Duodenal mucosa (tissue), 2 donors: ENCODE data around the gene SCAMP1.

Experiments
- H3K27ac ChIP-seq: one replicate; pipeline ENCODE4 v1.7.0; 2013; ENCODE audit warnings: low read depth, low read length
- H3K27me3 ChIP-seq, 2 donors: one replicate each; pipeline ENCODE4 v1.7.0; 2013; ENCODE audit warnings: low read length in 2 of 2, control low read depth in 1 of 2; ENCODE audit not compliant: insufficient read depth in 2 of 2, control insufficient read depth in 1 of 2
- H3K36me3 ChIP-seq, 2 donors: one replicate each; pipeline ENCODE4 v1.7.0; 2013; ENCODE audit warnings: low read length in 2 of 2, control low read depth in 1 of 2; ENCODE audit not compliant: insufficient read depth in 2 of 2, control insufficient read depth in 1 of 2
- H3K4me1 ChIP-seq, 2 donors: one replicate each; pipeline ENCODE4 v1.7.0; 2013; ENCODE audit warnings: low read length in 2 of 2, control low read depth in 1 of 2; ENCODE audit not compliant: insufficient read depth in 2 of 2, control insufficient read depth in 1 of 2
- H3K4me3 ChIP-seq, 2 donors: one replicate each; pipeline ENCODE4 v1.7.0; 2013; ENCODE audit warnings: low read length in 2 of 2, low read depth in 1 of 2
- H3K9ac ChIP-seq, 2 donors: one replicate each; pipeline ENCODE4 v1.7.0; 2013; ENCODE audit warnings: low read length in 2 of 2, low read depth in 1 of 2
- H3K9me3 ChIP-seq, 2 donors: one replicate each; pipeline ENCODE4 v1.7.0; 2013; ENCODE audit warnings: low read length in 2 of 2, control low read depth in 1 of 2; ENCODE audit not compliant: control insufficient read depth in 1 of 2

SCAMP1 gene

GRCh38 chr5:78486218-78486617, 125.8 kb downstream of the SCAMP1 start:
- no peak overlapping the region for H3K9ac ChIP-seq
- no peaks in the 10 kb centered on the region for H3K4me1 ChIP-seq
- no peaks in the 10 kb centered on the region for H3K27me3 ChIP-seq
- peaks cover 21 to 31% of the 10 kb centered on the region in 2 donors for H3K36me3 ChIP-seq
- H3K9me3 ChIP-seq = no peaks in the 10 kb centered on the region
- H3K4me3 ChIP-seq = no peak overlapping the region
- no peak overlapping the region for H3K27ac ChIP-seq

- Histone ChIP-seq H3K9ac (no peak overlapping the region), H3K9me3 (no peaks in the 10 kb centered on the region), H3K27ac (no peak overlapping the region), H3K27me3 (no peaks in the 10 kb centered on the region), H3K36me3 (peaks cover 21 to 33% of the 10 kb centered on the region in 2 donors), H3K4me1 (no peaks in the 10 kb centered on the region), H3K4me3 (no peak overlapping the region)
Measured at GRCh38 chr5:78487846-78488245, 127.4 kb downstream of the SCAMP1 start.

GRCh38 chr5:78490709-78491485, 130.5 kb downstream of the SCAMP1 start:
- Histone ChIP-seq H3K9me3 (no peaks in the 10 kb centered on the region), H3K27me3 (no peaks in the 10 kb centered on the region), H3K36me3 (peaks cover 21 to 33% of the 10 kb centered on the region in 2 donors), H3K4me3 (no peak overlapping the region), H3K9ac (no peak overlapping the region), H3K27ac (no peak overlapping the region), H3K4me1 (peaks cover 6 to 11% of the 10 kb centered on the region in 2 donors)

GRCh38 chr5:78492224-78492623, 131.8 kb downstream of the SCAMP1 start:
- Histone ChIP-seq H3K4me1 (peaks cover 19 to 22% of the 10 kb centered on the region in 2 donors), H3K36me3 (peaks cover 20 to 24% of the 10 kb centered on the region in 2 donors)

GRCh38 chr5:78492650-78493049, 132.2 kb downstream of the SCAMP1 start:
- Histone ChIP-seq H3K27me3 (no peaks in the 10 kb centered on the region), H3K9ac (no peak overlapping the region), H3K36me3 (peaks cover 16 to 19% of the 10 kb centered on the region in 2 donors), H3K27ac (no peak overlapping the region), H3K4me1 (peaks cover 21 to 26% of the 10 kb centered on the region in 2 donors), H3K4me3 (no peak overlapping the region), H3K9me3 (no peaks in the 10 kb centered on the region)

More at GRCh38 chr5:78492224-78492623, 131.8 kb downstream of the SCAMP1 start:
- Histone ChIP-seq H3K4me3 (no peak overlapping the region), H3K9me3 (no peaks in the 10 kb centered on the region), H3K27ac (no peak overlapping the region), H3K9ac (no peak overlapping the region), H3K27me3 (no peaks in the 10 kb centered on the region)

GRCh38 chr5:78495800-78496199, 135.4 kb downstream of the SCAMP1 start:
- Histone ChIP-seq H3K36me3 (peaks cover 0 to 2% of the 10 kb centered on the region in 2 donors), H3K9ac (no peak overlapping the region), H3K9me3 (no peaks in the 10 kb centered on the region), H3K4me1 (peaks cover 32 to 38% of the 10 kb centered on the region in 2 donors), H3K27me3 (no peaks in the 10 kb centered on the region), H3K27ac (no peak overlapping the region), H3K4me3 (no peak overlapping the region)

- no peaks in the 10 kb centered on the region for H3K9me3 ChIP-seq
- no peak overlapping the region for H3K27ac ChIP-seq
- peaks cover 32 to 38% of the 10 kb centered on the region in 2 donors for H3K4me1 ChIP-seq
- H3K36me3 ChIP-seq = peaks cover 0 to 2% of the 10 kb centered on the region in 2 donors
- H3K4me3 ChIP-seq = no peak overlapping the region
- no peaks in the 10 kb centered on the region for H3K27me3 ChIP-seq
- no peak overlapping the region for H3K9ac ChIP-seq
Measured at GRCh38 chr5:78496373-78496772, 136.0 kb downstream of the SCAMP1 start.

- Histone ChIP-seq H3K36me3 (no peaks in the 10 kb centered on the region), H3K9ac (no peak overlapping the region), H3K4me1 (peaks cover 32 to 38% of the 10 kb centered on the region in 2 donors), H3K27ac (no peak overlapping the region), H3K4me3 (no peak overlapping the region), H3K9me3 (no peaks in the 10 kb centered on the region), H3K27me3 (no peaks in the 10 kb centered on the region)
Measured at GRCh38 chr5:78497573-78498533, 137.4 kb downstream of the SCAMP1 start.

- Histone ChIP-seq H3K9me3 (no peaks in the 10 kb centered on the region), H3K9ac (no peak overlapping the region), H3K27me3 (no peaks in the 10 kb centered on the region), H3K4me1 (peaks cover 33 to 39% of the 10 kb centered on the region in 2 donors), H3K4me3 (no peak overlapping the region), H3K27ac (no peak overlapping the region), H3K36me3 (no peaks in the 10 kb centered on the region)
Measured at GRCh38 chr5:78499485-78499884, 139.1 kb downstream of the SCAMP1 start.

GRCh38 chr5:78500028-78500427, 139.6 kb downstream of the SCAMP1 start:
- Histone ChIP-seq H3K27me3 (no peaks in the 10 kb centered on the region), H3K9ac (no peak overlapping the region), H3K9me3 (no peaks in the 10 kb centered on the region), H3K4me1 (peaks cover 37 to 41% of the 10 kb centered on the region in 2 donors), H3K4me3 (no peak overlapping the region), H3K27ac (no peak overlapping the region), H3K36me3 (no peaks in the 10 kb centered on the region)
